ENCODE measurements around the gene LTBP3. TPM values are rescaled to one million over a fixed set of nuclear protein-coding genes. Genes with fewer than 3 reads are reported as not detected.

The LTBP3 gene
- total and polyA plus RNA-seq, 2 of the 13 experiments (the other 11 are each of a cell fraction or from before 2014, with no cell fraction given): 12.2 to 68.1 TPM

GRCh38 chr11:65502555-65503367, 55.4 kb downstream of the LTBP3 start:
- BruUV-seq (replicated peaks): no TSS peak
- no peak for TF ChIP-seq THAP7 (CRISPR knock-in tag; IDR thresholded peaks at IDR 0.05)
- TF ChIP-seq PRDM10 (CRISPR knock-in tag; IDR thresholded peaks at IDR 0.05; ENCODE audit: low read depth): no peak
- TF ChIP-seq ZHX2 (IDR thresholded peaks at IDR 0.05; ENCODE audit: low read depth): no peak
- no peak for TF ChIP-seq ZHX2 (CRISPR knock-in tag; IDR thresholded peaks at IDR 0.05; ENCODE audit: borderline replicate concordance)
- peak; percentile 82 for TF ChIP-seq POLR2AphosphoS2 (IDR thresholded peaks at IDR 0.05; ENCODE audit: low read depth, low read length)
- TF ChIP-seq RBM22 (optimal IDR thresholded peaks at IDR 0.05; ENCODE audit: low read length): peak; percentile 97
- peak; percentile 46 to 64; a peak in 2 of 4 replicates for TF ChIP-seq POLR2A (IDR thresholded peaks at IDR 0.05; ENCODE audit: insufficient read depth in 1 of 2, low read depth in 2 of 2, low read length in 2 of 2)
- peak; percentile 49 for TF ChIP-seq AGO2 (optimal IDR thresholded peaks at IDR 0.05; ENCODE audit: low read depth, low read length)
- peak; percentile 11; the same call in 1 of the 2 replicates for TF ChIP-seq RBFOX2 (IDR thresholded peaks at IDR 0.05; ENCODE audit: low read depth, low read length)
- TF ChIP-seq POLR2G (IDR thresholded peaks at IDR 0.05; ENCODE audit: low read depth, low read length): peak; percentile 76
- peak; percentile 72; the same call in 1 of the 2 replicates for TF ChIP-seq HDAC6 (IDR thresholded peaks at IDR 0.05; ENCODE audit: low read depth, low read length)
- TF ChIP-seq ZNF629 (CRISPR knock-in tag; conservative IDR thresholded peaks at IDR 0.05): no peak
- TF ChIP-seq GFI1 (CRISPR knock-in tag; IDR thresholded peaks at IDR 0.05; ENCODE audit: borderline replicate concordance): no peak

More at GRCh38 chr11:65502555-65503367, 55.4 kb downstream of the LTBP3 start:
- ChIA-PET POLR2A (interaction anchor here (1.0 to 27.3 kb wide), 9 partner anchors 12 to 169 kb away, joined by 3 to 1590 read pairs (median 8); partner anchors contain the start of genes FRMD8, NEAT1 and SLC25A45), CTCF (ENCODE audit: low intra/inter-chr PET ratio, low total read pairs) (interaction anchor here (0.7 kb wide), 1 partner anchor 34 kb away, joined by 3 read pairs; no protein-coding TSS in a partner anchor)
- no peaks in the 10 kb centered on the region; a peak in 2 of 5 replicates for H3K27me3 ChIP-seq (ENCODE audit: control insufficient read depth in 1 of 2, insufficient read depth in 2 of 2, low read length in 2 of 2)
- H3K9me3 ChIP-seq (ENCODE audit: low read length): no peaks in the 10 kb centered on the region
- DNase-seq (ENCODE audit: low spot score): no peak
- WGBS (ENCODE audit: low lambda C conversion rate): 6% methylated on average over 6 of the region's 6 CpGs
- peaks cover 80% of the 10 kb centered on the region for H3K79me2 ChIP-seq (ENCODE audit: insufficient read depth, low read length)
- no peak for ATAC-seq
- H3K27ac ChIP-seq (ENCODE audit: extremely low read length, insufficient read depth, low read length): peak overlapping the region; percentile 5
- in situ Hi-C loops (cut with HindIII; ENCODE audit: extremely low pct_ligation_motif_present, low pct_unique_long_range_greater_than_20kb) (loop anchor here (10.0 kb wide), 1 partner anchor 48 kb away; no protein-coding TSS in a partner anchor), intact Hi-C loops (cut with micrococcal nuclease; ENCODE audit: unreplicated experiment) (loop anchor here (2.0 kb wide), 1 partner anchor 80 kb away; the partner anchor contains the start of gene NEAT1)
- H3K4me3 ChIP-seq (replicated peaks in 1 of 3; ENCODE audit: insufficient read depth in 1 of 3, low read depth in 2 of 3, low read length in 3 of 3): peak overlapping the region; percentile 85 to 93 (median 89)
- peaks cover 6 to 40% of the 10 kb centered on the region in 2 experiments for H3K36me3 ChIP-seq (replicated peaks in 1 of 2; ENCODE audit: control insufficient read depth in 1 of 2, insufficient read depth in 2 of 2, low read length in 2 of 2)
- no peak overlapping the region for H2AFZ ChIP-seq (ENCODE audit: low read length)
- peak overlapping the region; percentile 78 for H3K4me2 ChIP-seq (ENCODE audit: low read depth, low read length)
- FAIRE-seq: no peak
- peaks cover 43% of the 10 kb centered on the region for H3K4me1 ChIP-seq (ENCODE audit: insufficient read depth, low read length)
- peaks cover 76% of the 10 kb centered on the region for H4K20me1 ChIP-seq (ENCODE audit: insufficient read depth, low read length)
- peak overlapping the region; percentile 99 for H3K9ac ChIP-seq (ENCODE audit: insufficient read depth, low read depth, low read length)
